HepG2 (cell line): ENCODE data around the gene MYL2. TPM values are rescaled to one million over a fixed set of nuclear protein-coding genes. Genes with fewer than 3 reads are reported as not detected.

ENCODE experiments used
- ARID2 ChIP-seq: sonication (generic); formaldehyde crosslinking; IDR thresholded peaks from 2 replicates; pipeline ENCODE4 v1.8.1; 2022; ENCODE audit warnings: mild to moderate bottlenecking, missing genetic modification reagents, borderline replicate concordance
- ARNT ChIP-seq: fragments of 450-650 bp; IDR thresholded peaks from 2 replicates; pipeline ENCODE4 v1.6.1; 2017
- ATF5 ChIP-seq: sonication (generic); formaldehyde crosslinking; IDR thresholded peaks from 2 replicates; pipeline ENCODE4 v1.4.0; 2020; ENCODE audit warnings: mild to moderate bottlenecking, low read depth, missing genetic modification reagents
- CHD4 ChIP-seq: fragments of 200-600 bp; sonication (generic); IDR thresholded peaks from 2 replicates; pipeline ENCODE4 v1.7.0; 2017; ENCODE audit warnings: mild to moderate bottlenecking, low read length, borderline replicate concordance
- NR0B2 ChIP-seq: sonication (generic); formaldehyde crosslinking; IDR thresholded peaks from 2 replicates; pipeline ENCODE4 v1.4.0; 2020; ENCODE audit warnings: mild to moderate bottlenecking, missing genetic modification reagents
- PITX1 ChIP-seq: sonication (generic); formaldehyde crosslinking; IDR thresholded peaks from 2 replicates; pipeline ENCODE4 v1.5.1; 2020; ENCODE audit warnings: mild to moderate bottlenecking, missing genetic modification reagents
- PLRG1 ChIP-seq: fragments of 450-650 bp; conservative IDR thresholded peaks from 2 replicates; pipeline ENCODE4 v1.6.1; 2016
- XBP1 ChIP-seq: sonication (generic); formaldehyde crosslinking; IDR thresholded peaks from 2 replicates; pipeline ENCODE4 v1.5.0; 2020; ENCODE audit warnings: missing genetic modification reagents
- ZNF331 ChIP-seq: sonication (generic); formaldehyde crosslinking; IDR thresholded peaks from 2 replicates; pipeline ENCODE4 v1.4.0; 2020; ENCODE audit warnings: missing genetic modification reagents
- ZNF350 ChIP-seq: sonication (generic); formaldehyde crosslinking; IDR thresholded peaks from 2 replicates; pipeline ENCODE4 v1.4.0; 2020; ENCODE audit warnings: mild to moderate bottlenecking, low read depth, missing genetic modification reagents, borderline replicate concordance
- ZNF577 ChIP-seq: sonication (generic); formaldehyde crosslinking; IDR thresholded peaks from 2 replicates; pipeline ENCODE4 v1.4.0; 2020; ENCODE audit warnings: mild to moderate bottlenecking, low read depth, missing genetic modification reagents, borderline replicate concordance
- ZNF749 ChIP-seq: sonication (generic); formaldehyde crosslinking; IDR thresholded peaks from 2 replicates; pipeline ENCODE4 v1.8.0; 2022; ENCODE audit warnings: mild to moderate bottlenecking, missing genetic modification reagents, moderate library complexity, borderline replicate concordance
- ZNF770 ChIP-seq: sonication (generic); formaldehyde crosslinking; IDR thresholded peaks from 2 replicates; pipeline ENCODE4 v1.5.0; 2020; ENCODE audit warnings: mild to moderate bottlenecking, missing genetic modification reagents
- polyA plus RNA-seq, 8 experiments: library from polyadenylated mRNA; depleted of rRNA in 3 of 8; stranded (reverse) in 7 of 8; unstranded in 1 of 8; fragments of >200 nt; fragmentation: Illumina TruSeq in 4 of 8; extraction: Trizol in 4 of 8; gene quantifications; 2 replicates each; pipeline versions ENCODE4 v1.2.1 to v1.2.3, GENCODE V29; 2011 to 2016; ENCODE audit warnings: low read depth in 4 of 8, missing spikeins in 1 of 8, mixed read lengths in 1 of 8; ENCODE audit not compliant: insufficient read depth in 1 of 8
- total RNA-seq, 5 experiments: library from RNA; depleted of rRNA; stranded (reverse); fragments of >200 nt; fragmentation: Illumina TruSeq; extraction: Trizol; gene quantifications; 2 replicates each; pipeline ENCODE4 v1.2.3, GENCODE V29; 2016; ENCODE audit warnings: low read depth in 1 of 5

MYL2 gene
- total and polyA plus RNA-seq, 2 of the 13 experiments (the other 11 are each of a cell fraction or from before 2014, with no cell fraction given): not detected

DNA sequence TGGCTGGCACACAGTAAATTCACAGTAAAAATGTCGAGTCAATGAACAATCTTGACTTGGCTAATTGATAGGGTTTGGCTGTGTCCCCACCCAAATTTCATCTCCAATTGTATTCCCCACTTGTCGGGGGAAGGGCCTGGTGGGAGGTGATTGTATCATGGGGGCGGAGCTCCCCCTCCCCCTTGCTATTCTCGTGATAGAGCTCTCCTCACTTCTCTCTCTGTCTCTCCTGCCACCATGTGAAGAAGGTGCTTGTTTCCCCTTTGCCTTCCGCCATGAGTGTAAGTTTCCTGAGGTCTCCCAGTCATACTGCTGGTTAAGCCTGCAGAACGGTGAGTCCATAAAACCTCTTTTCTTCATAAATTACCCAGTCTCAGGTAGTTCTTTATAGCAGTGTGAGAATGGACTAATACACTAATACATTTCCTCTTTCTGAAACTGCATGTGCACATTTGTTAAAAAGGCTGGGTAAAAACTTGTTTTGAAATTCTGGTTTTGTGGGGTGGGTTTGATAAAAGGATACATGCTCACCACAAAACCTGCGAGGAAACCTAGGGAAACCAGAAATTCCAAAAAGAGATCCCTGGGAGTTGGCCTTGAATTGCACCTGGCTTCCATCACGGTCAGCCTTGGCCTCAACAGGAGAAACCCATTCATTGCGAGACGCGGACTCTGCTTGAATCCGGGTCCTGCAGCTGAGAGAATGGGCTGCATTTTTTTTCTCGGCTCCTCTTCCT, 16.2 kb upstream of the MYL2 start (continued):
- no peak for TF ChIP-seq ZNF770 (CRISPR knock-in tag)
- TF ChIP-seq ZNF331 (CRISPR knock-in tag): no peak
- no peak for TF ChIP-seq PLRG1
- no peak for TF ChIP-seq PITX1 (CRISPR knock-in tag)
- no peak for TF ChIP-seq CHD4
- no peak for TF ChIP-seq NR0B2 (CRISPR knock-in tag)
- no peak for TF ChIP-seq ATF5 (CRISPR knock-in tag)
- TF ChIP-seq ARID2 (CRISPR knock-in tag): no peak
- TF ChIP-seq ARNT: no peak
- TF ChIP-seq ZNF749 (CRISPR knock-in tag): no peak
- TF ChIP-seq XBP1 (CRISPR knock-in tag): no peak
- TF ChIP-seq ZNF577 (CRISPR knock-in tag): no peak
- no peak for TF ChIP-seq ZNF350 (CRISPR knock-in tag)
- TF ChIP-seq, all 625 proteins: peak for 0
